Brain microvascular endothelial cell (primary cell): ENCODE measurements around the gene GCLC.

ENCODE experiments used
- DNase-seq: peaks from one replicate; pipeline ENCODE4 v3.0.0-alpha.2; 2020
- H3K27ac ChIP-seq: fragments of 250-450 bp; sonication (Bioruptor Pico); 2 replicates; pipeline ENCODE4 v1.5.1; 2020; ENCODE audit warnings: mild to moderate bottlenecking, moderate library complexity
- H3K27me3 ChIP-seq: fragments of 250-450 bp; sonication (Bioruptor Pico); replicated peaks from 2 replicates; pipeline ENCODE4 v1.5.1; 2020; ENCODE audit warnings: mild to moderate bottlenecking
- H3K36me3 ChIP-seq: fragments of 250-450 bp; sonication (Bioruptor Pico); replicated peaks from 2 replicates; pipeline ENCODE4 v1.5.1; 2020; ENCODE audit warnings: mild to moderate bottlenecking
- H3K4me3 ChIP-seq: 2 replicates; pipeline ENCODE4 v1.5.1; 2011; ENCODE audit warnings: low read depth, mild to moderate bottlenecking, control low read depth, low read length, moderate library complexity
- in situ Hi-C: cut with HindIII; loops from 2 replicates; pipeline ENCODE4 v1.10.0; 2017; ENCODE audit warnings: low sequenced_read_pairs, low pct_ligation_motif_present
- TF ChIP-seq, protein P1 (sequence below): IDR thresholded peaks from 2 replicates; pipeline ENCODE4 v1.5.1; 2011; ENCODE audit warnings: low read depth, mild to moderate bottlenecking, moderate library complexity, low read length, control low read depth, inconsistent platforms; ENCODE audit errors: missing control alignments

GCLC gene

GRCh38 chr6:53451165-53451564 is 93.7 kb downstream of the GCLC start:
- Histone ChIP-seq H3K4me3 (no peak overlapping the region), H3K36me3 (no peaks in the 10 kb centered on the region), H3K27me3 (no peaks in the 10 kb centered on the region), H3K27ac (no peak overlapping the region)
- TF ChIP-seq, protein P1, sequence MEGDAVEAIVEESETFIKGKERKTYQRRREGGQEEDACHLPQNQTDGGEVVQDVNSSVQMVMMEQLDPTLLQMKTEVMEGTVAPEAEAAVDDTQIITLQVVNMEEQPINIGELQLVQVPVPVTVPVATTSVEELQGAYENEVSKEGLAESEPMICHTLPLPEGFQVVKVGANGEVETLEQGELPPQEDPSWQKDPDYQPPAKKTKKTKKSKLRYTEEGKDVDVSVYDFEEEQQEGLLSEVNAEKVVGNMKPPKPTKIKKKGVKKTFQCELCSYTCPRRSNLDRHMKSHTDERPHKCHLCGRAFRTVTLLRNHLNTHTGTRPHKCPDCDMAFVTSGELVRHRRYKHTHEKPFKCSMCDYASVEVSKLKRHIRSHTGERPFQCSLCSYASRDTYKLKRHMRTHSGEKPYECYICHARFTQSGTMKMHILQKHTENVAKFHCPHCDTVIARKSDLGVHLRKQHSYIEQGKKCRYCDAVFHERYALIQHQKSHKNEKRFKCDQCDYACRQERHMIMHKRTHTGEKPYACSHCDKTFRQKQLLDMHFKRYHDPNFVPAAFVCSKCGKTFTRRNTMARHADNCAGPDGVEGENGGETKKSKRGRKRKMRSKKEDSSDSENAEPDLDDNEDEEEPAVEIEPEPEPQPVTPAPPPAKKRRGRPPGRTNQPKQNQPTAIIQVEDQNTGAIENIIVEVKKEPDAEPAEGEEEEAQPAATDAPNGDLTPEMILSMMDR = no peak
- DNase-seq = no peak
- in situ Hi-C loops = no loop called here

DNA sequence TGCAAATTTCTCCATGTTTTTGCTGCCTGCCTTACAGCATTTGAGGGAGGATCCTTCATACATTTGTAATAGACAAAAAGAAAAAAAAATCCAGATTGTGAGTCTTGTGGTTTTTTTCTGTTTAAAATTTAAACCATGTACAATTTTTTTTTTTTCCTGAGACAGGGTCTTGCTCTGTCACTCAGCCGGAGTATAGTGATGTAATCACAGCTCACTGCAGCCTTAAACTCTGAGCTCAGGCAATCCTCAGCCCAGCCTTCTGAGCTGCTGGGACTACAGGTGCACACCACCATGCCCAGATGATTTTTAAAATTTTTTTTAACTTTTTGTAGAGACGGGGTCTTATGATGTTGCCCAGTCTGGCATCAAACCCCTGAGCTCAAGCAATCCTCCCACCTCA is 97.0 kb downstream of the GCLC start:
- in situ Hi-C loops = no loop called here
- Histone ChIP-seq H3K36me3 (no peaks in the 10 kb centered on the region), H3K4me3 (no peak overlapping the region), H3K27me3 (no peaks in the 10 kb centered on the region), H3K27ac (no peak overlapping the region)
- DNase-seq = no peak
- TF ChIP-seq, protein P1 = no peak
